B cell (primary cell): ENCODE results near the gene POLK. TPM values are rescaled to one million over a fixed set of nuclear protein-coding genes. Genes with fewer than 3 reads are reported as not detected.

Experiments used
- ATAC-seq: fragments of 200-7000 bp; cut with Tn5 transposase; one replicate; pipeline ENCODE4 v1.10.0; 2021; ENCODE audit warnings: low read depth, mild to moderate bottlenecking, moderate number of reproducible peaks, moderate library complexity
- CTCF ChIA-PET: fragments of 350-600 bp; sonication (Branson Sonifier 250); formaldehyde crosslinking; loops from one replicate; lab custom pipeline; 2021; ENCODE audit warnings: antibody characterized with exemption, inconsistent platforms; lab: Charles Lee
- POLR2A ChIA-PET: fragments of 350-600 bp; sonication (Branson Sonifier 250); formaldehyde crosslinking; loops from one replicate; lab custom pipeline; 2021; ENCODE audit warnings: antibody characterized with exemption; lab: Charles Lee
- DNase-seq: peaks from one replicate; pipeline ENCODE4 v3.0.0; 2013
- H2AFZ ChIP-seq: 2 replicates; pipeline ENCODE4 v1.6.1; 2012; ENCODE audit warnings: mild to moderate bottlenecking, low read depth, low read length; ENCODE audit not compliant: insufficient read depth, poor library complexity, severe bottlenecking
- H3K27ac ChIP-seq, 2 donors: 1 replicate in 1 of 2; 2 replicates in 1 of 2; pipeline ENCODE4 v1.5.1; 2012 to 2013; ENCODE audit warnings: low read length in 2 of 2, mild to moderate bottlenecking in 2 of 2, moderate library complexity in 1 of 2
- H3K27me3 ChIP-seq, 4 experiments: fragments of 200-600 bp in 1 of 4; sonication (generic) in 1 of 4; replicated peaks in 1 of 4; 1 replicate in 2 of 4; 2 replicates in 2 of 4; pipeline versions ENCODE4 v1.6.1 to v1.7.0; 2013 to 2016; ENCODE audit warnings: low read length in 3 of 4, mild to moderate bottlenecking in 2 of 4, mixed read lengths in 1 of 4, moderate library complexity in 1 of 4; ENCODE audit not compliant: insufficient read depth in 4 of 4, control insufficient read depth in 3 of 4; ENCODE audit errors: control extremely low read depth in 1 of 4
- H3K36me3 ChIP-seq, 2 experiments: replicated peaks in 1 of 2; 1 replicate in 1 of 2; 2 replicates in 1 of 2; pipeline versions ENCODE4 v1.6.1 to v1.7.1; 2013; ENCODE audit warnings: low read length in 1 of 2; ENCODE audit not compliant: insufficient read depth in 2 of 2, control insufficient read depth in 1 of 2; ENCODE audit errors: control extremely low read depth in 1 of 2, extremely low read depth in 1 of 2
- H3K4me1 ChIP-seq, 2 donors: fragments of 200-600 bp in 1 of 2; sonication (generic) in 1 of 2; 1 replicate in 1 of 2; 2 replicates in 1 of 2; pipeline versions ENCODE4 v1.5.1 to v1.6.1; 2013 to 2017; ENCODE audit warnings: low read length in 2 of 2; ENCODE audit not compliant: control insufficient read depth in 2 of 2, insufficient read depth in 2 of 2
- H3K4me2 ChIP-seq: replicated peaks from 2 replicates; pipeline ENCODE3; 2012; ENCODE audit warnings: mild to moderate bottlenecking, low read depth, low read length; ENCODE audit not compliant: poor library complexity, severe bottlenecking
- H3K4me3 ChIP-seq, 5 experiments: fragments of 200-600 bp in 1 of 5; sonication (generic) in 1 of 5; 1 replicate in 3 of 5; 2 replicates in 2 of 5; pipeline versions ENCODE4 v1.5.1 to v1.7.0; 2011 to 2016; ENCODE audit warnings: low read length in 4 of 5, mild to moderate bottlenecking in 4 of 5, low read depth in 2 of 5, control low read depth in 1 of 5, moderate library complexity in 1 of 5; ENCODE audit not compliant: insufficient read depth in 1 of 5; ENCODE audit errors: control extremely low read depth in 1 of 5, extremely low read depth in 1 of 5
- H3K79me2 ChIP-seq: fragments of 200-600 bp; sonication (generic); one replicate; pipeline ENCODE4 v1.6.0; 2016; ENCODE audit warnings: low read length; ENCODE audit not compliant: control insufficient read depth, insufficient read depth
- H3K9ac ChIP-seq: fragments of 200-600 bp; sonication (generic); 2 replicates; pipeline ENCODE4 v1.6.1; 2017; ENCODE audit warnings: mild to moderate bottlenecking, low read length, moderate library complexity
- H3K9me3 ChIP-seq, 3 donors: one replicate each; pipeline versions ENCODE4 v1.6.1 to v1.7.1; 2013; ENCODE audit warnings: low read length in 2 of 3; ENCODE audit not compliant: control insufficient read depth in 2 of 3, insufficient read depth in 1 of 3; ENCODE audit errors: control extremely low read depth in 1 of 3
- H4K20me1 ChIP-seq: 2 replicates; pipeline ENCODE4 v1.6.0; 2012; ENCODE audit warnings: mild to moderate bottlenecking, low read length; ENCODE audit not compliant: insufficient read depth, control insufficient read depth, poor library complexity, severe bottlenecking
- H3K27ac Mint-ChIP-seq: one replicate; pipeline ENCODE4 v1.8.0; 2021; ENCODE audit warnings: mixed read lengths
- H3K27me3 Mint-ChIP-seq: one replicate; pipeline ENCODE4 v1.8.0; 2021; ENCODE audit warnings: mixed read lengths
- H3K4me1 Mint-ChIP-seq: one replicate; pipeline ENCODE4 v1.8.0; 2021; ENCODE audit warnings: mixed read lengths
- H3K4me3 Mint-ChIP-seq: one replicate; pipeline ENCODE4 v1.8.0; 2021; ENCODE audit warnings: mixed read lengths
- H3K9me3 Mint-ChIP-seq: one replicate; pipeline ENCODE4 v1.8.0; 2022; ENCODE audit warnings: mixed read lengths; ENCODE audit not compliant: insufficient read depth
- CTCF ChIP-seq: fragments of 200-600 bp; IDR thresholded peaks from one replicate; pipeline ENCODE4 v1.8.0; 2022; ENCODE audit warnings: antibody characterized with exemption, mild to moderate bottlenecking
- EZH2 ChIP-seq: IDR thresholded peaks from 2 replicates; pipeline ENCODE4 v1.6.1; 2012; ENCODE audit warnings: borderline replicate concordance, low read depth, mild to moderate bottlenecking, moderate library complexity, low read length; ENCODE audit not compliant: insufficient read depth, poor library complexity, severe bottlenecking
- WGBS: methylation state at CpG from one replicate; pipeline ENCODE4 v1.1.5; 2013; ENCODE audit warnings: missing lambda C conversion rate; ENCODE audit not compliant: insufficient coverage; 5-methylcytosine and 5-hydroxymethylcytosine counted together
- intact Hi-C: fragments of 100-400 bp; cut with micrococcal nuclease; formaldehyde crosslinking; loops from one replicate; pipeline ENCODE4 v1.10.0; 2022
- polyA plus RNA-seq: library from polyadenylated mRNA; depleted of rRNA; stranded (reverse); fragments of >200 nt; gene quantifications from 2 replicates; pipeline ENCODE4 v1.2.3, GENCODE V29; 2012
- total RNA-seq, 2 donors: library from RNA; stranded (reverse); fragments of 120-200 nt in 1 of 2; gene quantifications; 1 replicate in 1 of 2; 2 replicates in 1 of 2; pipeline versions ENCODE4 v1.2.3 to v1.2.4, GENCODE V29; 2013 to 2022

The POLK gene
- total and polyA plus RNA-seq, 2 donors (not counting 1 experiment from before 2014, with no cell fraction given) = 13.8 to 41.6 TPM

- Mint-ChIP-seq H3K4me1 (peaks cover 17% of the 10 kb centered on the region), H3K27me3 (no peaks in the 10 kb centered on the region), H3K9me3 (peaks cover 9% of the 10 kb centered on the region), H3K4me3 (no peak overlapping the region), H3K27ac (no peak overlapping the region)
- H4K20me1 ChIP-seq = peaks cover 14% of the 10 kb centered on the region
- no peak for ATAC-seq
- WGBS = 100% methylated on average over 1 of the region's 4 CpGs
- peaks cover 0 to 3% of the 10 kb centered on the region in 2 experiments for H3K36me3 ChIP-seq
- no peak overlapping the region for H3K27ac ChIP-seq
- intact Hi-C loops = no loop called here
- POLR2A ChIA-PET = no interaction called here
- no peak overlapping the region for H3K4me2 ChIP-seq
- H3K4me1 ChIP-seq = no peaks in the 10 kb centered on the region
- H3K27me3 ChIP-seq = no peaks in the 10 kb centered on the region
- peaks cover 0 to 5% (median 3%) of the 10 kb centered on the region in 3 donors for H3K9me3 ChIP-seq
- H2AFZ ChIP-seq = no peak overlapping the region
- H3K4me3 ChIP-seq = no peak overlapping the region
- no peak overlapping the region for H3K9ac ChIP-seq
- TF ChIP-seq EZH2 = no peak
- CTCF ChIA-PET = no interaction called here
- DNase-seq = no peak
- H3K79me2 ChIP-seq = peaks cover 54% of the 10 kb centered on the region
These were observed 36.3 kb upstream of the POLK start for GRCh38 chr5:75475364-75475763.

GRCh38 chr5:75481024-75481423, 30.7 kb upstream of the POLK start:
- 100% methylated on average over 3 of the region's 4 CpGs for WGBS
- intact Hi-C loops = no loop called here
- Histone ChIP-seq H3K4me2 (no peak overlapping the region), H3K79me2 (peaks cover 74% of the 10 kb centered on the region), H3K4me3 (no peak overlapping the region), H3K9me3 (peaks cover 0 to 12% (median 3%) of the 10 kb centered on the region in 3 donors), H3K27ac (no peak overlapping the region), H3K4me1 (no peaks in the 10 kb centered on the region), H4K20me1 (peaks cover 35% of the 10 kb centered on the region), H3K36me3 (peaks cover 0 to 11% of the 10 kb centered on the region in 2 experiments), H3K9ac (no peak overlapping the region), H3K27me3 (no peaks in the 10 kb centered on the region), H2AFZ (no peak overlapping the region)
- CTCF ChIA-PET = no interaction called here
- Mint-ChIP-seq H3K4me3 (no peak overlapping the region), H3K9me3 (peaks cover 7% of the 10 kb centered on the region), H3K4me1 (peaks cover 13% of the 10 kb centered on the region), H3K27ac (no peak overlapping the region), H3K27me3 (no peaks in the 10 kb centered on the region)
- DNase-seq = no peak
- no peak for ATAC-seq
- POLR2A ChIA-PET = no interaction called here
- TF ChIP-seq CTCF = no peak
- no peak for TF ChIP-seq EZH2
